HepG2 (cell line): ENCODE results near the gene TP53. TPM values are rescaled to one million over a fixed set of nuclear protein-coding genes. Genes with fewer than 3 reads are reported as not detected.

Experiments used
- FOXA1 ChIP-seq, 2 experiments: fragments of 450-650 bp in 1 of 2; sonication (generic) in 1 of 2; formaldehyde crosslinking in 1 of 2; IDR thresholded peaks; 2 replicates each; pipeline versions ENCODE4 v1.4.0 to v1.6.1; 2016 to 2020; ENCODE audit warnings: missing genetic modification reagents in 1 of 2
- FOXA3 ChIP-seq: IDR thresholded peaks from 2 replicates; pipeline ENCODE4 v1.6.1; 2016; ENCODE audit warnings: missing genetic modification reagents, missing compliant biosample characterization
- FOXK1 ChIP-seq: sonication (generic); formaldehyde crosslinking; IDR thresholded peaks from 2 replicates; pipeline ENCODE4 v1.4.0; 2020; ENCODE audit warnings: low read depth, missing genetic modification reagents, borderline replicate concordance
- NFE2 ChIP-seq: sonication (generic); formaldehyde crosslinking; IDR thresholded peaks from 2 replicates; pipeline ENCODE4 v1.4.0; 2020; ENCODE audit warnings: missing genetic modification reagents
- PCBP1 ChIP-seq: fragments of 200-400 bp; formaldehyde crosslinking; IDR thresholded peaks from 2 replicates; pipeline ENCODE4 v1.6.1; 2017; ENCODE audit warnings: mild to moderate bottlenecking, low read depth, low read length, borderline replicate concordance
- SNAPC5 ChIP-seq: sonication (generic); formaldehyde crosslinking; IDR thresholded peaks from 2 replicates; pipeline ENCODE4 v1.8.1; 2023; ENCODE audit warnings: mild to moderate bottlenecking, missing genetic modification reagents, borderline replicate concordance
- ZBTB7A ChIP-seq: sonication (generic); formaldehyde crosslinking; IDR thresholded peaks from 2 replicates; pipeline ENCODE4 v1.8.0; 2022; ENCODE audit warnings: mild to moderate bottlenecking, missing genetic modification reagents
- ZNF253 ChIP-seq: sonication (generic); formaldehyde crosslinking; IDR thresholded peaks from 2 replicates; pipeline ENCODE4 v1.8.0; 2022; ENCODE audit warnings: mild to moderate bottlenecking, missing genetic modification reagents, borderline replicate concordance
- ZNF383 ChIP-seq: sonication (generic); formaldehyde crosslinking; IDR thresholded peaks from 2 replicates; pipeline ENCODE4 v1.4.0; 2020; ENCODE audit warnings: missing genetic modification reagents, mild to moderate bottlenecking, borderline replicate concordance
- ZNF407 ChIP-seq: sonication (generic); formaldehyde crosslinking; IDR thresholded peaks from one replicate; pipeline ENCODE4 v1.5.1; 2020; ENCODE audit warnings: mild to moderate bottlenecking, missing genetic modification reagents; ENCODE audit errors: not compliant biosample characterization
- ZNF558 ChIP-seq: sonication (generic); formaldehyde crosslinking; IDR thresholded peaks from 2 replicates; pipeline ENCODE4 v1.9.0; 2022; ENCODE audit warnings: mild to moderate bottlenecking, missing genetic modification reagents, borderline replicate concordance
- ZNF567 ChIP-seq: sonication (generic); formaldehyde crosslinking; IDR thresholded peaks from 2 replicates; pipeline ENCODE4 v1.8.1; 2023; ENCODE audit warnings: mild to moderate bottlenecking, missing genetic modification reagents, borderline replicate concordance
- ZNF607 ChIP-seq: sonication (generic); formaldehyde crosslinking; IDR thresholded peaks from 2 replicates; pipeline ENCODE4 v1.5.1; 2020; ENCODE audit warnings: missing genetic modification reagents, mild to moderate bottlenecking, borderline replicate concordance
- ZNF782 ChIP-seq: sonication (generic); formaldehyde crosslinking; IDR thresholded peaks from 2 replicates; pipeline ENCODE4 v1.4.0; 2020; ENCODE audit warnings: missing genetic modification reagents, mild to moderate bottlenecking, borderline replicate concordance
- ZNF879 ChIP-seq: sonication (generic); formaldehyde crosslinking; IDR thresholded peaks from 2 replicates; pipeline ENCODE4 v1.8.1; 2023; ENCODE audit warnings: missing genetic modification reagents
- polyA plus RNA-seq, 8 experiments: library from polyadenylated mRNA; depleted of rRNA in 3 of 8; stranded (reverse) in 7 of 8; unstranded in 1 of 8; fragments of >200 nt; fragmentation: Illumina TruSeq in 4 of 8; extraction: Trizol in 4 of 8; gene quantifications; 2 replicates each; pipeline versions ENCODE4 v1.2.1 to v1.2.3, GENCODE V29; 2011 to 2016; ENCODE audit warnings: low read depth in 4 of 8, missing spikeins in 1 of 8, mixed read lengths in 1 of 8; ENCODE audit not compliant: insufficient read depth in 1 of 8
- total RNA-seq, 5 experiments: library from RNA; depleted of rRNA; stranded (reverse); fragments of >200 nt; fragmentation: Illumina TruSeq; extraction: Trizol; gene quantifications; 2 replicates each; pipeline ENCODE4 v1.2.3, GENCODE V29; 2016; ENCODE audit warnings: low read depth in 1 of 5
- TF ChIP-seq, protein P1 (sequence below): sonication (generic); formaldehyde crosslinking; conservative IDR thresholded peaks from 2 replicates; pipeline ENCODE4 v1.4.0; 2020; ENCODE audit warnings: mild to moderate bottlenecking, missing genetic modification reagents, moderate library complexity

The TP53 gene
- total and polyA plus RNA-seq, 2 of the 13 experiments (the other 11 are each of a cell fraction or from before 2014, with no cell fraction given), result 17.1 to 29.9 TPM

DNA sequence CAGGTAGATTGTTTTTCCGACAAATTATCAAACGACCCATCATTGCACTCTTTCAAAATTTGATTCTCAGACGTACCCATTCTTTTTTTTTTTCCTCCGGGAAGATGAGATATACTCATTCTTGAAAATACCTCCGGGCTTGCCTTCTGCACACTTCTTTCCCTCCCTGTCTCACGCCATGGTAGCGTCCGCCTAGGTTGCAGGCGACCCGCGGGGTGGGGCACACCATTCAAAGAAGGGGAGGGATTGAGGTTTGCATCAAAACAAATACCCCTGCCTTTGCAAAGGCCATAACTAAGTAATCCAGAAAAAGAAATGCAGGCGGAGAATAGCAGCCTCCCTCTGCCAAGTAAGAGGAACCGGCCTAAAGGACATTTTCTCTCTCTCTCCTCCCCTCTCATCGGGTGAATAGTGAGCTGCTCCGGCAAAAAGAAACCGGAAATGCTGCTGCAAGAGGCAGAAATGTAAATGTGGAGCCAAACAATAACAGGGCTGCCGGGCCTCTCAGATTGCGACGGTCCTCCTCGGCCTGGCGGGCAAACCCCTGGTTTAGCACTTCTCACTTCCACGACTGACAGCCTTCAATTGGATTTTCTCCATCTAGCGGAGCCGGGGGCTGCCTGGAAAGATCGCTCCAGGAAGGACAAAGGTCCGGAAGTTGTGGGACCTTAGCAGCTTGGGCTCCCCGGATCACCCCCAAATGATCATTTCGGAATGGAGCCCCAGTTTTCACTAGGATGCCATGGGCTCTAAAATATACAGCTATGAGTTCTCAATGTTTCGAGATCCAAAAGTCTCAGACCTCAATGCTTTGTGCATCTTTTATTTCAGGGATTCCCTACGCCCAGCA is 843 bp downstream of the TP53 start (continued):
- TF ChIP-seq ZBTB7A (CRISPR knock-in tag) (no peak), ZNF253 (CRISPR knock-in tag) (no peak), ZNF782 (CRISPR knock-in tag) (no peak), FOXA3 (CRISPR knock-in tag) (peak; percentile 10; the same call in 1 of the 2 replicates), ZNF383 (CRISPR knock-in tag) (no peak), NFE2 (CRISPR knock-in tag) (no peak), FOXA1 (IDR thresholded peaks at IDR 0.05) (no peak), FOXA1 (CRISPR knock-in tag; IDR thresholded peaks at IDR 0.05) (no peak), PCBP1 (no peak), ZNF558 (0 out of 2 replicates have a peak, but pooled peaks have one; percentile 8), ZNF567 (CRISPR knock-in tag) (peak; percentile 46; the same call in 1 of the 2 replicates), SNAPC5 (CRISPR knock-in tag) (0 out of 2 replicates have a peak, but pooled peaks have one; percentile 23), FOXK1 (CRISPR knock-in tag) (peak; percentile 73; the same call in 1 of the 2 replicates), ZNF879 (CRISPR knock-in tag) (peak; percentile 9; the same call in 1 of the 2 replicates), ZNF607 (CRISPR knock-in tag) (no peak), ZNF407 (CRISPR knock-in tag) (no peak)
- TF ChIP-seq, protein P1, sequence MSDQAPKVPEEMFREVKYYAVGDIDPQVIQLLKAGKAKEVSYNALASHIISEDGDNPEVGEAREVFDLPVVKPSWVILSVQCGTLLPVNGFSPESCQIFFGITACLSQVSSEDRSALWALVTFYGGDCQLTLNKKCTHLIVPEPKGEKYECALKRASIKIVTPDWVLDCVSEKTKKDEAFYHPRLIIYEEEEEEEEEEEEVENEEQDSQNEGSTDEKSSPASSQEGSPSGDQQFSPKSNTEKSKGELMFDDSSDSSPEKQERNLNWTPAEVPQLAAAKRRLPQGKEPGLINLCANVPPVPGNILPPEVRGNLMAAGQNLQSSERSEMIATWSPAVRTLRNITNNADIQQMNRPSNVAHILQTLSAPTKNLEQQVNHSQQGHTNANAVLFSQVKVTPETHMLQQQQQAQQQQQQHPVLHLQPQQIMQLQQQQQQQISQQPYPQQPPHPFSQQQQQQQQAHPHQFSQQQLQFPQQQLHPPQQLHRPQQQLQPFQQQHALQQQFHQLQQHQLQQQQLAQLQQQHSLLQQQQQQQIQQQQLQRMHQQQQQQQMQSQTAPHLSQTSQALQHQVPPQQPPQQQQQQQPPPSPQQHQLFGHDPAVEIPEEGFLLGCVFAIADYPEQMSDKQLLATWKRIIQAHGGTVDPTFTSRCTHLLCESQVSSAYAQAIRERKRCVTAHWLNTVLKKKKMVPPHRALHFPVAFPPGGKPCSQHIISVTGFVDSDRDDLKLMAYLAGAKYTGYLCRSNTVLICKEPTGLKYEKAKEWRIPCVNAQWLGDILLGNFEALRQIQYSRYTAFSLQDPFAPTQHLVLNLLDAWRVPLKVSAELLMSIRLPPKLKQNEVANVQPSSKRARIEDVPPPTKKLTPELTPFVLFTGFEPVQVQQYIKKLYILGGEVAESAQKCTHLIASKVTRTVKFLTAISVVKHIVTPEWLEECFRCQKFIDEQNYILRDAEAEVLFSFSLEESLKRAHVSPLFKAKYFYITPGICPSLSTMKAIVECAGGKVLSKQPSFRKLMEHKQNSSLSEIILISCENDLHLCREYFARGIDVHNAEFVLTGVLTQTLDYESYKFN (CRISPR knock-in tag), result peak; percentile 11; the same call in 1 of the 2 replicates
